Left colon (tissue), 2 donors: ENCODE data around the gene UPP1. TPM values are rescaled to one million over a fixed set of nuclear protein-coding genes. Genes with fewer than 3 reads are reported as not detected.
"Not testable (repeated sequence)": the region's sequence is repeated elsewhere in the genome, so short reads cannot be mapped to it uniquely, and the experiment has no call there.

Source experiments
- ATAC-seq: fragments of 200-7000 bp; cut with Tn5 transposase; one replicate; pipeline ENCODE4 v1.9.1; 2020; ENCODE audit warnings: mild to moderate bottlenecking, moderate library complexity
- DNase-seq, 2 donors: peaks; one replicate each; pipeline ENCODE4 v3.0.0-alpha.2; 2020
- intact Hi-C, 2 donors: fragments of 100-400 bp; cut with DNase I in 1 of 2; cut with micrococcal nuclease in 1 of 2; formaldehyde crosslinking; loops; one replicate each; pipeline versions ENCODE4 v1.11.2 to v1.14.0; 2022; cut with DNase I, micrococcal nuclease
- total RNA-seq, 2 donors: library from RNA; stranded (reverse); fragmentation: NEBNext Ultra II Directional; extraction: Animal tissue kit (Norgen Biotek cat#: 25700); gene quantifications; one replicate each; pipeline ENCODE4 v1.2.1, GENCODE V29; 2021
- donor health status: DM: no; HTN: no; CAD: no.
- donor health status: DM: yes; HTN: yes; CAD: no.

UPP1 gene
- total RNA-seq, 2 donors from 2014 or later = 45.6 to 54.2 TPM

- DNase-seq (no peak), ATAC-seq (no peak)
- intact Hi-C loops = no loop called here
These were observed 18.0 kb downstream of the UPP1 start for GRCh38 chr7:48106906-48107659.

- intact Hi-C loops = no loop called here
- DNase-seq (no peak), ATAC-seq (no peak)
These were observed 18.9 kb downstream of the UPP1 start for GRCh38 chr7:48107926-48108472.

- DNase-seq (no peak), ATAC-seq (peak; percentile 3)
- intact Hi-C loops = no loop called here
These were observed 20.1 kb downstream of the UPP1 start for GRCh38 chr7:48108959-48109847.

- intact Hi-C loops = loop anchor here in 1 of 2 donors (2.0 kb wide), 2 partner anchors 119 to 165 kb away; no protein-coding TSS in a partner anchor
- ATAC-seq = peak; percentile 92
- peak; percentile 76 to 88 for DNase-seq
These were observed 21.0 kb downstream of the UPP1 start for GRCh38 chr7:48109848-48110663.

- intact Hi-C loops = loop anchor here in 1 of 2 donors (2.0 kb wide), 2 partner anchors 120 to 166 kb away; no protein-coding TSS in a partner anchor
- DNase-seq (no peak), ATAC-seq (no peak)
These were observed 21.8 kb downstream of the UPP1 start for GRCh38 chr7:48110868-48111267.

GRCh38 chr7:48111596-48111995 is 22.5 kb downstream of the UPP1 start:
- no peak for ATAC-seq
- DNase-seq = no peak
- intact Hi-C loops = loop anchor here in 1 of 2 donors (2.0 kb wide), 2 partner anchors 121 to 167 kb away; no protein-coding TSS in a partner anchor

- intact Hi-C loops = no loop called here
- ATAC-seq (no peak), DNase-seq (no peak)
These were observed 23.5 kb downstream of the UPP1 start for GRCh38 chr7:48112401-48113165.

- intact Hi-C loops = no loop called here
- DNase-seq = no peak
- no peak for ATAC-seq
These were observed 24.2 kb downstream of the UPP1 start for GRCh38 chr7:48113275-48113674.

- no peak for ATAC-seq
- intact Hi-C loops = no loop called here
- DNase-seq = no peak
These were observed 25.1 kb downstream of the UPP1 start for GRCh38 chr7:48114115-48114514.

GRCh38 chr7:48114589-48114988 is 25.5 kb downstream of the UPP1 start:
- no peak for DNase-seq
- intact Hi-C loops = no loop called here
- ATAC-seq = no peak

- DNase-seq (no peak), ATAC-seq (no peak)
- intact Hi-C loops = no loop called here
These were observed 27.0 kb downstream of the UPP1 start for GRCh38 chr7:48116043-48116442.

- ATAC-seq = no peak
- intact Hi-C loops = no loop called here
- DNase-seq = no peak
These were observed 29.0 kb downstream of the UPP1 start for GRCh38 chr7:48118041-48118440.

- intact Hi-C loops, DNase-seq, ATAC-seq: not testable (repeated sequence)
These were observed 31.5 kb downstream of the UPP1 start for GRCh38 chr7:48120536-48120935.

GRCh38 chr7:48126037-48126436 is 37.0 kb downstream of the UPP1 start:
- DNase-seq (no peak), ATAC-seq (no peak)
- intact Hi-C loops = no loop called here

GRCh38 chr7:48130658-48131108 is 41.6 kb downstream of the UPP1 start:
- DNase-seq (no peak), ATAC-seq (no peak)
- intact Hi-C loops = no loop called here

GRCh38 chr7:48132792-48133191 is 43.7 kb downstream of the UPP1 start:
- DNase-seq (no peak), ATAC-seq (no peak)
- intact Hi-C loops = no loop called here

GRCh38 chr7:48139459-48139858 is 50.4 kb downstream of the UPP1 start:
- no peak for DNase-seq

More at GRCh38 chr7:48139459-48139858, 50.4 kb downstream of the UPP1 start:
- intact Hi-C loops = no loop called here
- peak; percentile 32 for ATAC-seq
